NCI-H128 (cell line): ENCODE results near the gene TMEM259.

Experiments
- DNase-seq: peaks from one replicate; lab custom pipeline; 2025; ENCODE audit not compliant: unreplicated experiment; lab: John Stamatoyannopoulos, UW

TMEM259 gene

DNA sequence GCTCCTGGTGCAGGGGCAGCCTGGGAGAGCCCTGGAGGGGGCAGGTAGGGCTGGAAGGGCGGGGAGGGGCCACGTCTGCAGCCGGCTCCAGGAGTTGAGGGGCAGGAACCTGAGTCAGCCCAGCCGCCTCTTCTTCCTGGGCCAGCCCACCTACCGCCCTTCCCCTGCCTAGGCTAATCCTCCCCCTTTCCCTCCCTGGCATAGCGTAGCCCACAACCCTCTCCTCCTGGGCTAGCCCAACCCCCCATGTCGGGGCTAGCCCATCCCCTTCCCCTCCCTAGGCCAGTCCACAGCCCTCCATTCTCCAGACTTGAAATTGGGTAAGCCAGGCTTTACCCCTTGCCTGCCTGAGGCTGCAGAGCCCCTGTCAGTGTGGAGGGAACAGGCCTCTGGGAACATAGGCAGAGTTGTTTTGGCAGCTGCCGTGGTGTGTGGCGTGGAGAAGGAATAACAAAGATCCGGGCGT is 57.4 kb downstream of the TMEM259 start:
- no peak for DNase-seq

DNA sequence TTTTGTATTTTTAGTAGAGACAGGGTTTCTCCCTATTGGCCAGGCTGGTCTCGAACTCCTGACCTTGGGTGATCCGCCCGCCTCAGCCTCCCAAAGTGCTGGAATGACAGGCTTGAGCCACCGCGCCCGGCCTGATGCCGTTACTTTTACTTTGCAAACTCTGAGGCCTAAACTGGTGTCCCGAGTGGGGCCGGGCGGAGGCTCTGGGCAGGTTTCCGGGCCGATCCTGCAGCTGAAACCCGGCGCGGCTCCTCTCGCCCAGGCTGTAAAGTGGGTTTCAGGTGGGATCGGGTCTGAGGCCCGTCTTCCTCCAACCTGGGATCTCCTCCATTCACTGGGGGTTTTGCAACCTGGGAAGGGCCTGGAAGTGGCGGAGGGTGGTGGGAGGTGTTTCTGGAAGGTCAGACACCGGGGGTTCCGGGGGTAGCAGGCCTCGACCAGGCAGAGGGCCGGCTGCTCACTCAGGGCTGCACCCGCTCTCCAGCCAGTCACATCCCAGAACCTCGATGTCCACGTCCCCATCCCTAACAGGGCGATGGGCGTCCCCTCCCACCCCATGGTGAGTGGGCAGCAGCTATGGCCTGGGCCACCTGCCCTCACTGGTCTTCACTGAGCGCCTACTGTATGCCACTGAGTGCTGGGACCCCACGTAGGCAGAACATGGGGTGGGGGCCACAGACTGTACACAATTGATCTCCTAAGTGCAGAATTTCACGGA is 58.1 kb downstream of the TMEM259 start:
- no peak for DNase-seq

DNA sequence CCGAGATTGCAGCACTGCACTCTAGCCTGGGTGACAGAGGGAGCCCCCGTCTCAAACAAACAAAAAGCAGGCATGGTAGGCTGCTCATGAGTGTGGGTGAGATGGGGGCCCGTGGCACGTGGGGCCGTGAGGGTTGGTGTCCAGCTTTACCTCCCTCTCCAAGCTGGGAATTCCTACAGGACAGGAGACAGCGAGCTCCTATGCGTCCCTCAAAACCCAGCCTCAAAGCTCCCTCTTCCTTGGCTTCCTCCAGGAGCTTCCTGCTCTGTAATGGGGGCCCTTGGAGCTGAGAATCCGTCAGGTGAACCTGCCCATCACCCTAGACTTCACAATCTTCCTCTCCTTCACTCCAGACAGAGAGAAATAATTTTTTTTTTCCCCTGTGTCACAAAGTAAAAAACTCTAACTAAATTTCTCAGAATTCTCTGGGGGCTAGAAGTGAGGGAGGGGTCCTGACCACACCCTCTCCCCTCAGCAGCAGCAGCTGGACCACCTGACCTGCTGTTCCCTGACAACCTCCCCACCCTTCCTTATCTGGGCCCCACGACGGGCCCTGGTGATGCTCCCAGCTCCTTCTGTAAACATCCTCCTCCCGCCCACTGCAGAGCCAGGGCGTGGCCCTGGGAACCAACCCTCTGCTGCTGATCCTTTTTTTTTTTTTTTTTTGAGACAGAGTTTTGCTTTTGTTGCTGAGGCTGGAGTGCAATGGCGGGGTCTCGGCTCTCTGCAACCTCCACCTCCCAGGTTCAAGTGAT is 58.9 kb downstream of the TMEM259 start:
- no peak for DNase-seq

DNA sequence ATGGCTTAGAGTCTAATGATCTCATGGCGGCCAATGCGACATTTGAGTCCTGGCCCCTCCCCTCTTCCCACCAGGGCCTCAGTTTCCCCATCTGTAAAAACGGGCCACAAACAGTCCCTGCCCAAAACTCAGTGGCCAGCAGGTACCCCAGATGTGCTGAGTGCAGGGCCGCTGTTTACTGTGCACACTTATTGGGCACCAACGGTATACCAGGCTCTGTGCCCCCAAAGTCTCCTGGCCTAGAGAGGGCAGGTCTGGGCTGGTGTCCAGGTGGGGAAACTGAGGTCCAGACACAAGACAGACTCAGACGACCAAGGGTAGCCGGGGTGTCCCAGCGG is 60.4 kb downstream of the TMEM259 start:
- DNase-seq: no peak

DNA sequence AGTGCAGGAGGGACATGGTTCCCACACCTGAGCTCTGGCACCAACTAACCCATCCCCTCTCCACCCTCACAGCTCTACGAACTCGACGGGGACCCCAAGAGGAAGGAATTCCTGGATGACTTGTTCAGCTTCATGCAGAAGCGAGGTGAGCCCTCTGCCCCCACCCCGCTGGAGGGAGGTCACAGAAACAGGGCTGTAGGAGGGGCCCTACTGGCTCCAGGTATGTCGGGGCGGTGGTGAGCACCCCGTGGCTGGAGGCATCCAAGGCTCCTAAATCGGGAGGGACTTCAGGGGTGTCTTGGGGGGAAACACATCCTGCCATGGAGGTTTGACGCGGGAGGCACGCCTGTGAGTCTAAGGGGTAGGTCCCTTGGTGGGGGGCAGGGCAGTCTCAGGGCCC is 60.9 kb downstream of the TMEM259 start:
- DNase-seq: no peak
